Measurements from ENCODE around the gene UPK1B.
"Not testable (repeated sequence)": the region's sequence is repeated elsewhere in the genome, so short reads cannot be mapped to it uniquely, and the experiment has no call there.

UPK1B gene

GRCh38 chr3:119173325-119173724, at the start of gene UPK1B:
TSS of gene UPK1B (plus strand) at chr3:119173598. CDS start at chr3:119186742, 13,144 bp downstream.
- DNase-seq (ENCODE audit: low read depth, low spot score) = peak; percentile 27
- TF ChIP-seq ZNF274 (IDR thresholded peaks at IDR 0.05; ENCODE audit: low read depth, low read length) = no peak
- no peak for TF ChIP-seq SUZ12 (IDR thresholded peaks at IDR 0.05; ENCODE audit: extremely low read depth, insufficient read depth, insufficient read length)
- no peak for TF ChIP-seq YY1 (IDR thresholded peaks at IDR 0.05; ENCODE audit: insufficient read depth, insufficient read length)
- Histone ChIP-seq H3K27me3 (ENCODE audit: insufficient read depth, insufficient read length) (peaks cover 3% of the 10 kb centered on the region), H3K36me3 (ENCODE audit: insufficient read depth, insufficient read length, low read length) (no peaks in the 10 kb centered on the region), H3K9me3 (ENCODE audit: insufficient read depth, low read length) (no peaks in the 10 kb centered on the region), H3K4me3 (ENCODE audit: insufficient read length, low read depth) (no peak within 1 kb of the TSS), H3K9ac (ENCODE audit: insufficient read length, low read depth) (no peak within 1 kb of the TSS), H3K4me1 (ENCODE audit: insufficient read depth, insufficient read length) (no peaks in the 10 kb centered on the region)

GRCh38 chr3:119125342-119125741, 48.1 kb upstream of the UPK1B start:
- Histone ChIP-seq H3K9me3 (ENCODE audit: insufficient read depth, low read length) (peaks cover 12% of the 10 kb centered on the region), H3K4me1 (ENCODE audit: insufficient read depth, insufficient read length) (no peaks in the 10 kb centered on the region), H3K4me3 (ENCODE audit: insufficient read length, low read depth) (no peak overlapping the region), H3K9ac (ENCODE audit: insufficient read length, low read depth) (no peak overlapping the region), H3K36me3 (ENCODE audit: insufficient read depth, insufficient read length, low read length) (no peaks in the 10 kb centered on the region), H3K27me3 (ENCODE audit: insufficient read depth, insufficient read length) (no peaks in the 10 kb centered on the region)
- no peak for DNase-seq (ENCODE audit: low read depth, low spot score)
- no peak for TF ChIP-seq ZNF274 (IDR thresholded peaks at IDR 0.05; ENCODE audit: low read depth, low read length)
- no peak for TF ChIP-seq YY1 (IDR thresholded peaks at IDR 0.05; ENCODE audit: insufficient read depth, insufficient read length)
- no peak for TF ChIP-seq SUZ12 (IDR thresholded peaks at IDR 0.05; ENCODE audit: extremely low read depth, insufficient read depth, insufficient read length)

- Histone ChIP-seq H3K9ac (ENCODE audit: insufficient read length, low read depth) (no peak overlapping the region), H3K36me3 (ENCODE audit: insufficient read depth, insufficient read length, low read length) (no peaks in the 10 kb centered on the region), H3K27me3 (ENCODE audit: insufficient read depth, insufficient read length) (no peaks in the 10 kb centered on the region), H3K4me3 (ENCODE audit: insufficient read length, low read depth) (no peak overlapping the region), H3K4me1 (ENCODE audit: insufficient read depth, insufficient read length) (no peaks in the 10 kb centered on the region), H3K9me3 (ENCODE audit: insufficient read depth, low read length) (peaks cover 6% of the 10 kb centered on the region; the same call in 1 of the 2 replicates)
- no peak for DNase-seq (ENCODE audit: low read depth, low spot score)
- no peak for TF ChIP-seq ZNF274 (IDR thresholded peaks at IDR 0.05; ENCODE audit: low read depth, low read length)
- no peak for TF ChIP-seq YY1 (IDR thresholded peaks at IDR 0.05; ENCODE audit: insufficient read depth, insufficient read length)
- TF ChIP-seq SUZ12 (IDR thresholded peaks at IDR 0.05; ENCODE audit: extremely low read depth, insufficient read depth, insufficient read length) = no peak
Observed at GRCh38 chr3:119125742-119126504, 47.5 kb upstream of the UPK1B start.

- H3K9ac ChIP-seq (ENCODE audit: insufficient read length, low read depth) = not testable (repeated sequence)
Observed at GRCh38 chr3:119130291-119130690, 43.1 kb upstream of the UPK1B start.

GRCh38 chr3:119132291-119132690, 41.1 kb upstream of the UPK1B start:
- not testable (repeated sequence) for H3K9ac ChIP-seq (ENCODE audit: insufficient read length, low read depth); DNase-seq (ENCODE audit: low read depth, low spot score); H3K36me3 ChIP-seq (ENCODE audit: insufficient read depth, insufficient read length, low read length); H3K27me3 ChIP-seq (ENCODE audit: insufficient read depth, insufficient read length); H3K4me1 ChIP-seq (ENCODE audit: insufficient read depth, insufficient read length); H3K9me3 ChIP-seq (ENCODE audit: insufficient read depth, low read length); H3K4me3 ChIP-seq (ENCODE audit: insufficient read length, low read depth)

More at GRCh38 chr3:119130291-119130690, 43.1 kb upstream of the UPK1B start:
- not testable (repeated sequence) for H3K27me3 ChIP-seq (ENCODE audit: insufficient read depth, insufficient read length); DNase-seq (ENCODE audit: low read depth, low spot score); H3K36me3 ChIP-seq (ENCODE audit: insufficient read depth, insufficient read length, low read length); H3K9me3 ChIP-seq (ENCODE audit: insufficient read depth, low read length); H3K4me3 ChIP-seq (ENCODE audit: insufficient read length, low read depth); H3K4me1 ChIP-seq (ENCODE audit: insufficient read depth, insufficient read length)

GRCh38 chr3:119139360-119139759, 34.0 kb upstream of the UPK1B start:
- DNase-seq (ENCODE audit: low read depth, low spot score); H3K4me3 ChIP-seq (ENCODE audit: insufficient read length, low read depth); H3K9me3 ChIP-seq (ENCODE audit: insufficient read depth, low read length); H3K36me3 ChIP-seq (ENCODE audit: insufficient read depth, insufficient read length, low read length); H3K27me3 ChIP-seq (ENCODE audit: insufficient read depth, insufficient read length); H3K9ac ChIP-seq (ENCODE audit: insufficient read length, low read depth); H3K4me1 ChIP-seq (ENCODE audit: insufficient read depth, insufficient read length): not testable (repeated sequence)

- no peaks in the 10 kb centered on the region for H3K4me1 ChIP-seq (ENCODE audit: insufficient read depth, insufficient read length)
- H3K27me3 ChIP-seq (ENCODE audit: insufficient read depth, insufficient read length) = no peaks in the 10 kb centered on the region
- H3K36me3 ChIP-seq (ENCODE audit: insufficient read depth, insufficient read length, low read length) = no peaks in the 10 kb centered on the region
- no peak overlapping the region for H3K4me3 ChIP-seq (ENCODE audit: insufficient read length, low read depth)
- no peak for TF ChIP-seq YY1 (IDR thresholded peaks at IDR 0.05; ENCODE audit: insufficient read depth, insufficient read length)
- no peak for TF ChIP-seq ZNF274 (IDR thresholded peaks at IDR 0.05; ENCODE audit: low read depth, low read length)
- no peak for TF ChIP-seq SUZ12 (IDR thresholded peaks at IDR 0.05; ENCODE audit: extremely low read depth, insufficient read depth, insufficient read length)
- H3K9ac ChIP-seq (ENCODE audit: insufficient read length, low read depth) = no peak overlapping the region
- DNase-seq (ENCODE audit: low read depth, low spot score) = no peak
- no peaks in the 10 kb centered on the region for H3K9me3 ChIP-seq (ENCODE audit: insufficient read depth, low read length)
Observed at GRCh38 chr3:119140466-119140865, 32.9 kb upstream of the UPK1B start.

- TF ChIP-seq YY1 (IDR thresholded peaks at IDR 0.05; ENCODE audit: insufficient read depth, insufficient read length) = no peak
- no peak for TF ChIP-seq ZNF274 (IDR thresholded peaks at IDR 0.05; ENCODE audit: low read depth, low read length)
- TF ChIP-seq SUZ12 (IDR thresholded peaks at IDR 0.05; ENCODE audit: extremely low read depth, insufficient read depth, insufficient read length) = no peak
Observed at GRCh38 chr3:119145128-119145499, 28.3 kb upstream of the UPK1B start.

More at GRCh38 chr3:119145128-119145499, 28.3 kb upstream of the UPK1B start:
- Histone ChIP-seq H3K36me3 (ENCODE audit: insufficient read depth, insufficient read length, low read length) (no peaks in the 10 kb centered on the region), H3K9me3 (ENCODE audit: insufficient read depth, low read length) (no peaks in the 10 kb centered on the region), H3K27me3 (ENCODE audit: insufficient read depth, insufficient read length) (no peaks in the 10 kb centered on the region), H3K4me1 (ENCODE audit: insufficient read depth, insufficient read length) (no peaks in the 10 kb centered on the region), H3K9ac (ENCODE audit: insufficient read length, low read depth) (no peak overlapping the region), H3K4me3 (ENCODE audit: insufficient read length, low read depth) (no peak overlapping the region)
- no peak for DNase-seq (ENCODE audit: low read depth, low spot score)
